Stimulated activated memory B cell treated with anti-CD40 and anti-IgM and Interleukin-4, amounts not matched to agents 10 μg/mL and 1 μg/mL and 100 μg/mL, for 72 hours (primary cell): ENCODE data around the gene CABP1.
"Not testable (repeated sequence)": the region's sequence is repeated elsewhere in the genome, so short reads cannot be mapped to it uniquely, and the experiment has no call there.

ENCODE experiments used
- ATAC-seq: fragments of 150-1000 bp; cut with Tn5 transposase; 2 replicates; pipeline ENCODE4 v1.10.0; 2021
- H3K27ac Mint-ChIP-seq: one replicate; pipeline ENCODE4 v1.8.0; 2022; ENCODE audit warnings: mild to moderate bottlenecking, mixed read lengths
- H3K27me3 Mint-ChIP-seq: one replicate; pipeline ENCODE4 v1.8.0; 2022; ENCODE audit warnings: mixed read lengths
- H3K36me3 Mint-ChIP-seq: one replicate; pipeline ENCODE4 v1.8.0; 2022; ENCODE audit warnings: mixed read lengths
- H3K4me1 Mint-ChIP-seq: one replicate; pipeline ENCODE4 v1.8.0; 2022; ENCODE audit warnings: mixed read lengths
- H3K4me3 Mint-ChIP-seq: one replicate; pipeline ENCODE4 v1.8.0; 2022; ENCODE audit warnings: mild to moderate bottlenecking, moderate library complexity, mixed read lengths
- H3K9me3 Mint-ChIP-seq: one replicate; pipeline ENCODE4 v1.8.0; 2022; ENCODE audit warnings: mixed read lengths

CABP1 gene

GRCh38 chr12:120639771-120640721 is at the start of gene CABP1:
Gene CABP1, plus strand, starts transcription at chr12:120640626. Its CDS starts 60 bp downstream, at chr12:120640686.
- H3K4me1 Mint-ChIP-seq = peaks cover 9% of the 10 kb centered on the region
- H3K4me3 Mint-ChIP-seq = peak within 1 kb of the TSS; percentile 78
- no peaks in the 10 kb centered on the region for H3K36me3 Mint-ChIP-seq
- H3K27me3 Mint-ChIP-seq = peaks cover 38% of the 10 kb centered on the region
- H3K9me3 Mint-ChIP-seq = no peaks in the 10 kb centered on the region
- no peak within 1 kb of the TSS for H3K27ac Mint-ChIP-seq
- ATAC-seq = peak; percentile 85

GRCh38 chr12:120590741-120591407 is 49.6 kb upstream of the CABP1 start:
- Mint-ChIP-seq H3K36me3 (no peaks in the 10 kb centered on the region), H3K9me3 (no peaks in the 10 kb centered on the region), H3K27me3 (no peaks in the 10 kb centered on the region), H3K4me1 (no peaks in the 10 kb centered on the region), H3K4me3 (no peak overlapping the region), H3K27ac (no peak overlapping the region)
- ATAC-seq = no peak

- Mint-ChIP-seq H3K4me1 (no peaks in the 10 kb centered on the region), H3K27me3 (peaks cover 3% of the 10 kb centered on the region), H3K9me3 (no peaks in the 10 kb centered on the region), H3K36me3 (no peaks in the 10 kb centered on the region), H3K4me3 (no peak overlapping the region), H3K27ac (no peak overlapping the region)
- no peak for ATAC-seq
Measured at GRCh38 chr12:120592121-120593049, 48.0 kb upstream of the CABP1 start.

GRCh38 chr12:120596901-120597300 is 43.5 kb upstream of the CABP1 start:
- Mint-ChIP-seq H3K27ac (no peak overlapping the region), H3K36me3 (no peaks in the 10 kb centered on the region), H3K4me3 (no peak overlapping the region), H3K27me3 (peaks cover 31% of the 10 kb centered on the region), H3K4me1 (no peaks in the 10 kb centered on the region), H3K9me3 (no peaks in the 10 kb centered on the region)
- ATAC-seq = no peak

- ATAC-seq = no peak
- Mint-ChIP-seq H3K4me3 (no peak overlapping the region), H3K27ac (no peak overlapping the region), H3K27me3 (peaks cover 41% of the 10 kb centered on the region), H3K4me1 (peaks cover 8% of the 10 kb centered on the region), H3K9me3 (no peaks in the 10 kb centered on the region), H3K36me3 (no peaks in the 10 kb centered on the region)
Measured at GRCh38 chr12:120597861-120598260, 42.6 kb upstream of the CABP1 start.

- peak; percentile 41 for ATAC-seq
- Mint-ChIP-seq H3K4me1 (peaks cover 8% of the 10 kb centered on the region), H3K9me3 (no peaks in the 10 kb centered on the region), H3K4me3 (no peak overlapping the region), H3K36me3 (no peaks in the 10 kb centered on the region), H3K27ac (no peak overlapping the region), H3K27me3 (peaks cover 42% of the 10 kb centered on the region)
Measured at GRCh38 chr12:120598674-120599463, 41.6 kb upstream of the CABP1 start.

- peaks cover 42% of the 10 kb centered on the region for H3K27me3 Mint-ChIP-seq
- H3K27ac Mint-ChIP-seq = no peak overlapping the region
- H3K4me1 Mint-ChIP-seq = peaks cover 8% of the 10 kb centered on the region
- H3K9me3 Mint-ChIP-seq = no peaks in the 10 kb centered on the region
- H3K4me3 Mint-ChIP-seq = no peak overlapping the region
- ATAC-seq = no peak
- H3K36me3 Mint-ChIP-seq = no peaks in the 10 kb centered on the region
Measured at GRCh38 chr12:120599672-120600552, 40.5 kb upstream of the CABP1 start.

GRCh38 chr12:120602416-120602815 is 38.0 kb upstream of the CABP1 start:
- not testable (repeated sequence) for H3K9me3 Mint-ChIP-seq, H3K4me1 Mint-ChIP-seq, H3K4me3 Mint-ChIP-seq, H3K36me3 Mint-ChIP-seq, ATAC-seq, H3K27ac Mint-ChIP-seq
- peaks cover 53% of the 10 kb centered on the region for H3K27me3 Mint-ChIP-seq

GRCh38 chr12:120610560-120610959 is 29.9 kb upstream of the CABP1 start:
- ATAC-seq = no peak
- Mint-ChIP-seq H3K4me3 (no peak overlapping the region), H3K9me3 (no peaks in the 10 kb centered on the region), H3K27me3 (peaks cover 14% of the 10 kb centered on the region), H3K4me1 (no peaks in the 10 kb centered on the region), H3K36me3 (no peaks in the 10 kb centered on the region), H3K27ac (no peak overlapping the region)

GRCh38 chr12:120611534-120611933 is 28.9 kb upstream of the CABP1 start:
- H3K36me3 Mint-ChIP-seq, H3K4me1 Mint-ChIP-seq, H3K9me3 Mint-ChIP-seq, H3K4me3 Mint-ChIP-seq, ATAC-seq, H3K27me3 Mint-ChIP-seq, H3K27ac Mint-ChIP-seq: not testable (repeated sequence)

GRCh38 chr12:120614848-120615247 is 25.6 kb upstream of the CABP1 start:
- Mint-ChIP-seq H3K9me3 (no peaks in the 10 kb centered on the region), H3K4me3 (no peak overlapping the region), H3K27me3 (peaks cover 11% of the 10 kb centered on the region), H3K36me3 (no peaks in the 10 kb centered on the region), H3K4me1 (no peaks in the 10 kb centered on the region), H3K27ac (no peak overlapping the region)
- no peak for ATAC-seq

GRCh38 chr12:120617193-120617592 is 23.2 kb upstream of the CABP1 start:
- not testable (repeated sequence) for H3K4me1 Mint-ChIP-seq, H3K4me3 Mint-ChIP-seq, H3K27ac Mint-ChIP-seq, H3K36me3 Mint-ChIP-seq, ATAC-seq, H3K9me3 Mint-ChIP-seq
- H3K27me3 Mint-ChIP-seq = peaks cover 33% of the 10 kb centered on the region

- not testable (repeated sequence) for H3K27ac Mint-ChIP-seq, ATAC-seq, H3K4me3 Mint-ChIP-seq, H3K36me3 Mint-ChIP-seq, H3K9me3 Mint-ChIP-seq, H3K4me1 Mint-ChIP-seq
- peaks cover 38% of the 10 kb centered on the region for H3K27me3 Mint-ChIP-seq
Measured at GRCh38 chr12:120617767-120618166, 22.7 kb upstream of the CABP1 start.
